Uterus (tissue), 4 donors: Measurements from ENCODE around the gene MRPL33. TPM values are rescaled to one million over a fixed set of nuclear protein-coding genes. Genes with fewer than 3 reads are reported as not detected.

Source experiments
- DNase-seq, 2 donors: peaks; one replicate each; pipeline ENCODE4 v3.0.0-alpha.2; 2019 to 2020
- H3K27ac ChIP-seq, 2 donors: fragments of 200-600 bp; sonication (generic); 1 replicate in 1 of 2; 2 replicates in 1 of 2; pipeline ENCODE4 v1.5.1; 2016 to 2018
- H3K27me3 ChIP-seq, 2 donors: fragments of 200-600 bp; sonication (generic); one replicate each; pipeline ENCODE4 v1.5.1; 2018 to 2019; ENCODE audit warnings: control low read depth in 1 of 2
- H3K36me3 ChIP-seq, 2 donors: fragments of 200-600 bp; sonication (generic); one replicate each; pipeline ENCODE4 v1.5.1; 2019; ENCODE audit warnings: control low read depth in 1 of 2
- H3K4me1 ChIP-seq, 2 donors: fragments of 200-600 bp; sonication (generic); one replicate each; pipeline ENCODE4 v1.5.1; 2018 to 2019; ENCODE audit warnings: control low read depth in 1 of 2
- H3K4me3 ChIP-seq, 2 donors: fragments of 200-600 bp; sonication (generic); 1 replicate in 1 of 2; 2 replicates in 1 of 2; pipeline ENCODE4 v1.5.1; 2018 to 2019; ENCODE audit warnings: mild to moderate bottlenecking in 1 of 2
- H3K9me3 ChIP-seq, 2 donors: fragments of 200-600 bp; sonication (generic); one replicate each; pipeline ENCODE4 v1.5.1; 2019; ENCODE audit warnings: control low read depth in 1 of 2
- POLR2A ChIP-seq, 2 donors: fragments of 450-650 bp; IDR thresholded peaks; one replicate each; pipeline ENCODE4 v1.6.1; 2016; ENCODE audit warnings: antibody characterized with exemption in 2 of 2, mild to moderate bottlenecking in 1 of 2, moderate library complexity in 1 of 2
- intact Hi-C: fragments of 100-400 bp; cut with DNase I; formaldehyde crosslinking; loops from one replicate; pipeline ENCODE4 v1.15.1; 2023; ENCODE audit warnings: low total_unique reads
- total RNA-seq, 4 donors: library from RNA; depleted of rRNA in 3 of 4; stranded (reverse); fragments of >200 nt in 3 of 4; gene quantifications; one replicate each; pipeline versions ENCODE4 v1.1.0 to v1.2.4, GENCODE V29; 2014 to 2023
- TF ChIP-seq, protein P1 (sequence below), 4 experiments: fragments of 200-600 bp in 2 of 4; fragments of 450-650 bp in 2 of 4; sonication (generic) in 2 of 4; IDR thresholded peaks; one replicate each; pipeline ENCODE4 v1.5.1; 2016 to 2019; ENCODE audit warnings: antibody characterized with exemption in 4 of 4, mild to moderate bottlenecking in 2 of 4, moderate library complexity in 1 of 4
- donor health status: DM: yes; HTN: yes; CAD: no.

MRPL33 gene
- total RNA-seq, 4 donors from 2014 or later = 51.7 to 404 (median 71.4) TPM

GRCh38 chr2:27766287-27766661, 5.2 kb upstream of the MRPL33 start:
- Histone ChIP-seq H3K27ac (no peak overlapping the region), H3K27me3 (no peaks in the 10 kb centered on the region), H3K4me3 (no peak overlapping the region), H3K4me1 (no peaks in the 10 kb centered on the region), H3K36me3 (no peaks in the 10 kb centered on the region), H3K9me3 (no peaks in the 10 kb centered on the region)
- TF ChIP-seq, protein P1, sequence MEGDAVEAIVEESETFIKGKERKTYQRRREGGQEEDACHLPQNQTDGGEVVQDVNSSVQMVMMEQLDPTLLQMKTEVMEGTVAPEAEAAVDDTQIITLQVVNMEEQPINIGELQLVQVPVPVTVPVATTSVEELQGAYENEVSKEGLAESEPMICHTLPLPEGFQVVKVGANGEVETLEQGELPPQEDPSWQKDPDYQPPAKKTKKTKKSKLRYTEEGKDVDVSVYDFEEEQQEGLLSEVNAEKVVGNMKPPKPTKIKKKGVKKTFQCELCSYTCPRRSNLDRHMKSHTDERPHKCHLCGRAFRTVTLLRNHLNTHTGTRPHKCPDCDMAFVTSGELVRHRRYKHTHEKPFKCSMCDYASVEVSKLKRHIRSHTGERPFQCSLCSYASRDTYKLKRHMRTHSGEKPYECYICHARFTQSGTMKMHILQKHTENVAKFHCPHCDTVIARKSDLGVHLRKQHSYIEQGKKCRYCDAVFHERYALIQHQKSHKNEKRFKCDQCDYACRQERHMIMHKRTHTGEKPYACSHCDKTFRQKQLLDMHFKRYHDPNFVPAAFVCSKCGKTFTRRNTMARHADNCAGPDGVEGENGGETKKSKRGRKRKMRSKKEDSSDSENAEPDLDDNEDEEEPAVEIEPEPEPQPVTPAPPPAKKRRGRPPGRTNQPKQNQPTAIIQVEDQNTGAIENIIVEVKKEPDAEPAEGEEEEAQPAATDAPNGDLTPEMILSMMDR (IDR thresholded peaks at IDR 0.05) = no peak
- TF ChIP-seq POLR2A (IDR thresholded peaks at IDR 0.05) = no peak
- no peak for DNase-seq
- intact Hi-C loops = no loop called here

DNA sequence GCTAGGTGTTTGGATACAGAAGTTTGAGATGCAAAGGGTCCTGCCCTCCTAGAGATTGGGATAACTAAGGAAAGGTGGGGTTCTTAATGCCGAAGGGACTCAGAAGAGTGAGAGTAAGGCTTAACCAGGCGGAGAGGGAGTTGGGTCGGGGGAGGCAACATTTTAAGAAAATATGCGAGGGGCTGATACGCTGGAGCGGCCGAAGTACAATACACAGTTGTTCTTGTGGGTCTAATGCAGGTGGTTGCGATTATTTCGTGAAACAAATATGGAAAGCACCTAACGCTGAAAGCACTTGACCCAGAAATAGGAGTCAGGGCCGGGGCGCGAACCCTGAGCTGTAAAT, 344 bp upstream of the MRPL33 start:
- no peaks in the 10 kb centered on the region for H3K9me3 ChIP-seq
- H3K4me3 ChIP-seq = peak overlapping the region; percentile 55 to 91
- TF ChIP-seq POLR2A (IDR thresholded peaks at IDR 0.05) = no peak
- TF ChIP-seq, protein P1 (IDR thresholded peaks at IDR 0.05) = no peak
- peak overlapping the region; percentile 88 to 93 for H3K27ac ChIP-seq
- no peaks in the 10 kb centered on the region for H3K36me3 ChIP-seq
- no peaks in the 10 kb centered on the region for H3K4me1 ChIP-seq
- intact Hi-C loops = no loop called here
- H3K27me3 ChIP-seq = no peaks in the 10 kb centered on the region
- DNase-seq = no peak

- Histone ChIP-seq H3K4me1 (no peaks in the 10 kb centered on the region), H3K36me3 (no peaks in the 10 kb centered on the region), H3K27me3 (no peaks in the 10 kb centered on the region), H3K9me3 (no peaks in the 10 kb centered on the region), H3K27ac (peak overlapping the region in 1 of 2 donors; percentile 93), H3K4me3 (peak overlapping the region; percentile 55 to 91)
- no peak for TF ChIP-seq POLR2A (IDR thresholded peaks at IDR 0.05)
- TF ChIP-seq, protein P1 (IDR thresholded peaks at IDR 0.05) = no peak
- no peak for DNase-seq
- intact Hi-C loops = no loop called here
Measured at GRCh38 chr2:27772804-27773203, 1.3 kb downstream of the MRPL33 start.

GRCh38 chr2:27773959-27774358, 2.4 kb downstream of the MRPL33 start:
- no peaks in the 10 kb centered on the region for H3K9me3 ChIP-seq
- H3K4me3 ChIP-seq = no peak overlapping the region
- DNase-seq = no peak
- no peaks in the 10 kb centered on the region for H3K4me1 ChIP-seq
- no peaks in the 10 kb centered on the region for H3K27me3 ChIP-seq
- peak overlapping the region; percentile 9 to 93 for H3K27ac ChIP-seq
- intact Hi-C loops = no loop called here
- H3K36me3 ChIP-seq = no peaks in the 10 kb centered on the region
- TF ChIP-seq, protein P1 (IDR thresholded peaks at IDR 0.05) = no peak
- no peak for TF ChIP-seq POLR2A (IDR thresholded peaks at IDR 0.05)

DNA sequence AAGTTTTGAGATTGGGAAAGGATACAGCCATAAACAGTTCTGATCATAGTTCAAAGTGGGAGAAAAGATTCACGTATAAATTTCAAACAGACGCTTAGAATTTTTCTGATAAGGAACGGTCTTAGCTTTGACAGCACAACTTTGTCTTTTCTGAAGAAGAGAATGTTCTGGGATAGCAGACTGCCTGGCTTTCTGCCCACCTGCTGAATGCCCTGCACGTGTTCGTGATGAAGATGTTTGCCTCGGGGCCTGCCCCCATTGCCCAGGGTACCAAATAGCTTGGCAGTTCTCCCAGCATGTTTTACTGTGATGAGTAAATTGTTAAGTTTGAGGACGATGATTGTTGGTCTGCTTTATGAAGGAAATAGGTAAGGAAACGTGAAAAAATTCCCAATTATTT, 4.6 kb downstream of the MRPL33 start:
- TF ChIP-seq POLR2A (IDR thresholded peaks at IDR 0.05) = no peak
- TF ChIP-seq, protein P1 (IDR thresholded peaks at IDR 0.05) = no peak
- Histone ChIP-seq H3K4me3 (no peak overlapping the region), H3K36me3 (no peaks in the 10 kb centered on the region), H3K27ac (peak overlapping the region; percentile 54 to 93), H3K4me1 (no peaks in the 10 kb centered on the region), H3K27me3 (no peaks in the 10 kb centered on the region), H3K9me3 (no peaks in the 10 kb centered on the region)
- DNase-seq = peak; percentile 62 to 73
- intact Hi-C loops = no loop called here
